SKM-1 (cell line): ENCODE measurements around the gene TACR2.

Source experiments
- DNase-seq: peaks from one replicate; lab custom pipeline; 2025; ENCODE audit not compliant: unreplicated experiment; lab: John Stamatoyannopoulos, UW

TACR2 gene

GRCh38 chr10:69376662-69377061 is 40.1 kb downstream of the TACR2 start:
- DNase-seq, result no peak

- DNase-seq, result no peak
Measured at GRCh38 chr10:69375307-69376151, 41.2 kb downstream of the TACR2 start.

GRCh38 chr10:69374931-69375306 is 41.8 kb downstream of the TACR2 start:
- DNase-seq, result no peak

- DNase-seq, result no peak
Measured at GRCh38 chr10:69374242-69374641, 42.5 kb downstream of the TACR2 start.

GRCh38 chr10:69372126-69372980 is 44.4 kb downstream of the TACR2 start:
- no peak for DNase-seq

- DNase-seq, result no peak
Measured at GRCh38 chr10:69367469-69367868, 49.2 kb downstream of the TACR2 start.

- DNase-seq, result no peak
Measured at GRCh38 chr10:69366738-69367137, 50.0 kb downstream of the TACR2 start.

GRCh38 chr10:69364232-69364940 is 52.3 kb downstream of the TACR2 start:
- DNase-seq, result no peak

- no peak for DNase-seq
Measured at GRCh38 chr10:69363666-69364065, 53.1 kb downstream of the TACR2 start.

- DNase-seq, result no peak
Measured at GRCh38 chr10:69362471-69362954, 54.2 kb downstream of the TACR2 start.

- DNase-seq, result no peak
Measured at GRCh38 chr10:69361303-69361614, 55.5 kb downstream of the TACR2 start.

GRCh38 chr10:69360485-69361302 is 56.0 kb downstream of the TACR2 start:
- no peak for DNase-seq

- DNase-seq, result no peak
Measured at GRCh38 chr10:69359594-69359993, 57.1 kb downstream of the TACR2 start.

GRCh38 chr10:69359148-69359547 is 57.6 kb downstream of the TACR2 start:
- peak; percentile 76 for DNase-seq

GRCh38 chr10:69358148-69358795 is 58.4 kb downstream of the TACR2 start:
- DNase-seq, result no peak

GRCh38 chr10:69356187-69356586 is 60.5 kb downstream of the TACR2 start:
- no peak for DNase-seq

- DNase-seq, result no peak
Measured at GRCh38 chr10:69353977-69354635, 62.6 kb downstream of the TACR2 start.
